ENCODE measurements around the gene PIP4K2A.

Gene PIP4K2A

DNA sequence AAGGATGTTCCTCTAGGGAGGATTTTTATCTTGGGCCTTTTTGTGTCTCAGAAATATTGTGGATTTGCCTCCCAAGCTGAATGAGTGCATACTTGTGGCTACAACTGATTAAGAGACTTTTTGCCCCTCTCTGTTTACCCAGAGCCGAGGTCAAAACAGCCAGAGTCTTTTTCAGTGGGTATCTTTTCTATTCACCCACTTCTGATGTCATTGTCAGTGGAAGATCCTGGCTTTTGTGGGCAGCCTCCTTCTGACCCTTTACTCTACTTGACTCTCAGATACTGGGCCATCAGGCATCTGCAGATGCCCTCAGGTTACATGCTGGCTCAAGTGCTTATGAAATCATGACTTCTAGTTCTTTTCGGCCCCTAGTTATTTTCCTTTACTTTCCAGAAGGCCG lies 19.6 kb upstream of the PIP4K2A start:
- H3K4me2 ChIP-seq (ENCODE audit: low read length) = no peak overlapping the region
- no peak overlapping the region for H3K4me3 ChIP-seq (ENCODE audit: low read length)
- H3K9me3 ChIP-seq (ENCODE audit: insufficient read depth, low read length) = no peaks in the 10 kb centered on the region
- no peaks in the 10 kb centered on the region for H3K79me2 ChIP-seq (ENCODE audit: low read length)
- no peak overlapping the region for H3K27ac ChIP-seq (ENCODE audit: low read length)
- H4K20me1 ChIP-seq (ENCODE audit: insufficient read depth, low read length) = no peaks in the 10 kb centered on the region
- TF ChIP-seq, protein P1, sequence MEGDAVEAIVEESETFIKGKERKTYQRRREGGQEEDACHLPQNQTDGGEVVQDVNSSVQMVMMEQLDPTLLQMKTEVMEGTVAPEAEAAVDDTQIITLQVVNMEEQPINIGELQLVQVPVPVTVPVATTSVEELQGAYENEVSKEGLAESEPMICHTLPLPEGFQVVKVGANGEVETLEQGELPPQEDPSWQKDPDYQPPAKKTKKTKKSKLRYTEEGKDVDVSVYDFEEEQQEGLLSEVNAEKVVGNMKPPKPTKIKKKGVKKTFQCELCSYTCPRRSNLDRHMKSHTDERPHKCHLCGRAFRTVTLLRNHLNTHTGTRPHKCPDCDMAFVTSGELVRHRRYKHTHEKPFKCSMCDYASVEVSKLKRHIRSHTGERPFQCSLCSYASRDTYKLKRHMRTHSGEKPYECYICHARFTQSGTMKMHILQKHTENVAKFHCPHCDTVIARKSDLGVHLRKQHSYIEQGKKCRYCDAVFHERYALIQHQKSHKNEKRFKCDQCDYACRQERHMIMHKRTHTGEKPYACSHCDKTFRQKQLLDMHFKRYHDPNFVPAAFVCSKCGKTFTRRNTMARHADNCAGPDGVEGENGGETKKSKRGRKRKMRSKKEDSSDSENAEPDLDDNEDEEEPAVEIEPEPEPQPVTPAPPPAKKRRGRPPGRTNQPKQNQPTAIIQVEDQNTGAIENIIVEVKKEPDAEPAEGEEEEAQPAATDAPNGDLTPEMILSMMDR (IDR thresholded peaks at IDR 0.05; ENCODE audit: low read depth, low read length) = no peak
- no peak for TF ChIP-seq EZH2phosphoT487 (IDR thresholded peaks at IDR 0.05; ENCODE audit: low read depth)
- no peaks in the 10 kb centered on the region for H3K36me3 ChIP-seq (replicated peaks; ENCODE audit: low read depth, low read length)
- H3K4me1 ChIP-seq (ENCODE audit: low read length) = no peaks in the 10 kb centered on the region
- H2AFZ ChIP-seq (ENCODE audit: low read depth, low read length) = no peak overlapping the region
- H3K27me3 ChIP-seq (ENCODE audit: low read depth, low read length) = no peaks in the 10 kb centered on the region; the same call in 1 of the 2 replicates
- H3K9ac ChIP-seq (ENCODE audit: low read length) = no peak overlapping the region

DNA sequence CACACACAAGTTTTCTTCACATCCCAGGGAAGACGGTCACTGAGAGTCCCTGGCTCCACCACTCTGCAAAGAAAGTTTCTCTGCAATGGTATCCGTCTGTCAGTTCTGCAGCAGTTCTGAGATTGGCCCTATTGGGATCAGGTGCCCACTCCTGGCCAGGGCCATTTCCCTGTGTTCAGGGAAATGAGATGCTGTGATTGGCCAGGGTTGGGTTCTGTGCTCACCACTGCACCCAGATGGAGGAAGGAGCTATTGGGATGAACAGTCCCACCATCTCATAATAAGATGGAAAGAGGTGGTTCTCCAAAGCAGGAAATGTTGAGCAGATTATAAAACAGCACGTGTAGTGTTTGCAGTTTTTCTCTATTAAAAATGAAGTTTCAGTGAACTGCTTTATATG lies 13.3 kb upstream of the PIP4K2A start:
- Histone ChIP-seq H3K4me1 (ENCODE audit: low read length) (peaks cover 28% of the 10 kb centered on the region), H3K9me3 (ENCODE audit: insufficient read depth, low read length) (no peaks in the 10 kb centered on the region), H2AFZ (ENCODE audit: low read depth, low read length) (no peak overlapping the region), H3K79me2 (ENCODE audit: low read length) (no peaks in the 10 kb centered on the region), H3K4me3 (ENCODE audit: low read length) (no peak overlapping the region), H3K9ac (ENCODE audit: low read length) (no peak overlapping the region), H3K36me3 (replicated peaks; ENCODE audit: low read depth, low read length) (no peaks in the 10 kb centered on the region), H3K4me2 (ENCODE audit: low read length) (no peak overlapping the region), H3K27ac (ENCODE audit: low read length) (no peak overlapping the region), H3K27me3 (ENCODE audit: low read depth, low read length) (peaks cover 31% of the 10 kb centered on the region), H4K20me1 (ENCODE audit: insufficient read depth, low read length) (no peaks in the 10 kb centered on the region)
- TF ChIP-seq, protein P1 (IDR thresholded peaks at IDR 0.05; ENCODE audit: low read depth, low read length) = no peak
- TF ChIP-seq EZH2phosphoT487 (IDR thresholded peaks at IDR 0.05; ENCODE audit: low read depth) = no peak

DNA sequence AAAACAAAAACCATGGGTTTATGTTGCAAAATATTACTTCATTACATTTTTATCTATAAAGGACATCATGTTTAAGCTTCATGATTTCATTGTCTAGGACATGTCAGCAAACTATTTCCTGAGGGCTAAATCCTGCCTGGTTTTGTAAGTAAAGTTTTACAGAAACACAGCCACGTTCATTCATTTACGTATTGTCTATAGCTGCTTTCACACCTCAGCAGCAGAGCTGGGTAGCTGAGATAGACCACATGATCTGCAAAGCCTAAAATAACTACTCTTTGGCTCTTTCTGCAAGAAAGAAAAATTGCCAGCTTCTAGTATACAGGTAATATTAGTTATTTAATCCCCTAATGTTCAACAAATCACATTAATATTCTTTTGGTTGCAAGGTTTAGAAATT lies 12.7 kb upstream of the PIP4K2A start:
- H3K36me3 ChIP-seq (replicated peaks; ENCODE audit: low read depth, low read length) = no peaks in the 10 kb centered on the region
- peaks cover 33% of the 10 kb centered on the region for H3K4me1 ChIP-seq (ENCODE audit: low read length)
- H3K4me3 ChIP-seq (ENCODE audit: low read length) = no peak overlapping the region
- H3K79me2 ChIP-seq (ENCODE audit: low read length) = no peaks in the 10 kb centered on the region
- H3K9ac ChIP-seq (ENCODE audit: low read length) = no peak overlapping the region
- no peak overlapping the region for H2AFZ ChIP-seq (ENCODE audit: low read depth, low read length)
- no peak for TF ChIP-seq EZH2phosphoT487 (IDR thresholded peaks at IDR 0.05; ENCODE audit: low read depth)
- TF ChIP-seq, protein P1 (IDR thresholded peaks at IDR 0.05; ENCODE audit: low read depth, low read length) = no peak
- H3K27ac ChIP-seq (ENCODE audit: low read length) = no peak overlapping the region
- no peaks in the 10 kb centered on the region for H3K9me3 ChIP-seq (ENCODE audit: insufficient read depth, low read length)
- no peaks in the 10 kb centered on the region for H4K20me1 ChIP-seq (ENCODE audit: insufficient read depth, low read length)
- peaks cover 34% of the 10 kb centered on the region for H3K27me3 ChIP-seq (ENCODE audit: low read depth, low read length)
- H3K4me2 ChIP-seq (ENCODE audit: low read length) = no peak overlapping the region

DNA sequence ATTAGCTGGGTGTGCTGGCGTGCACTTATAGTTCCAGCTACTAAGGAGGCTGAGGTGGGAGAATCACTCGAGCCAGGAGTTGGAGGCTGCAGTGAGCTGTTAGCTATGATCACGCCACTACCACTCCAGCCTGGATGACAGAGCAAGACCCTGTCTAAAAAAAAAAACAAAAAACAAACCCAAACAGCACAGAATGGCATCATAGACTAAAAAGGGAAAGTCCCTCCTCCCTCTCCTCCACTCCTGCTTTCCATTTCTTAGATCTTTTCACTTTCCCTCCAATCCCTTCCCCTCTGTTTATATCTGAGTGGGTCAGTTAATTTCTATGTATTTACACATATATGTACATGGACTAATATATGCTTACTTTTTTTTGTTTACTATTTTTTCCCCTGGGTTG lies 10.4 kb upstream of the PIP4K2A start:
- TF ChIP-seq, protein P1 (IDR thresholded peaks at IDR 0.05; ENCODE audit: low read depth, low read length) = no peak
- no peak for TF ChIP-seq EZH2phosphoT487 (IDR thresholded peaks at IDR 0.05; ENCODE audit: low read depth)
- H2AFZ ChIP-seq (ENCODE audit: low read depth, low read length) = no peak overlapping the region
- no peak overlapping the region for H3K4me3 ChIP-seq (ENCODE audit: low read length)
- H3K27me3 ChIP-seq (ENCODE audit: low read depth, low read length) = peaks cover 43% of the 10 kb centered on the region
- H3K4me2 ChIP-seq (ENCODE audit: low read length) = 0 out of 2 replicates have a peak overlapping the region, but pooled peaks have one; percentile 70
- no peaks in the 10 kb centered on the region for H4K20me1 ChIP-seq (ENCODE audit: insufficient read depth, low read length)
- no peaks in the 10 kb centered on the region for H3K79me2 ChIP-seq (ENCODE audit: low read length)
- H3K4me1 ChIP-seq (ENCODE audit: low read length) = peaks cover 38% of the 10 kb centered on the region
- H3K27ac ChIP-seq (ENCODE audit: low read length) = no peak overlapping the region
- no peaks in the 10 kb centered on the region for H3K36me3 ChIP-seq (replicated peaks; ENCODE audit: low read depth, low read length)
- no peaks in the 10 kb centered on the region for H3K9me3 ChIP-seq (ENCODE audit: insufficient read depth, low read length)
- no peak overlapping the region for H3K9ac ChIP-seq (ENCODE audit: low read length)
